B cell (primary cell): ENCODE data around the gene CCDC7.

Experiments
- EZH2 ChIP-seq: IDR thresholded peaks from 2 replicates; pipeline ENCODE4 v1.6.1; 2012; ENCODE audit warnings: borderline replicate concordance, low read depth, mild to moderate bottlenecking, moderate library complexity, low read length; ENCODE audit not compliant: insufficient read depth, poor library complexity, severe bottlenecking
- TF ChIP-seq, protein P1 (sequence below): fragments of 200-600 bp; IDR thresholded peaks from one replicate; pipeline ENCODE4 v1.8.0; 2022; ENCODE audit warnings: antibody characterized with exemption, mild to moderate bottlenecking

DNA sequence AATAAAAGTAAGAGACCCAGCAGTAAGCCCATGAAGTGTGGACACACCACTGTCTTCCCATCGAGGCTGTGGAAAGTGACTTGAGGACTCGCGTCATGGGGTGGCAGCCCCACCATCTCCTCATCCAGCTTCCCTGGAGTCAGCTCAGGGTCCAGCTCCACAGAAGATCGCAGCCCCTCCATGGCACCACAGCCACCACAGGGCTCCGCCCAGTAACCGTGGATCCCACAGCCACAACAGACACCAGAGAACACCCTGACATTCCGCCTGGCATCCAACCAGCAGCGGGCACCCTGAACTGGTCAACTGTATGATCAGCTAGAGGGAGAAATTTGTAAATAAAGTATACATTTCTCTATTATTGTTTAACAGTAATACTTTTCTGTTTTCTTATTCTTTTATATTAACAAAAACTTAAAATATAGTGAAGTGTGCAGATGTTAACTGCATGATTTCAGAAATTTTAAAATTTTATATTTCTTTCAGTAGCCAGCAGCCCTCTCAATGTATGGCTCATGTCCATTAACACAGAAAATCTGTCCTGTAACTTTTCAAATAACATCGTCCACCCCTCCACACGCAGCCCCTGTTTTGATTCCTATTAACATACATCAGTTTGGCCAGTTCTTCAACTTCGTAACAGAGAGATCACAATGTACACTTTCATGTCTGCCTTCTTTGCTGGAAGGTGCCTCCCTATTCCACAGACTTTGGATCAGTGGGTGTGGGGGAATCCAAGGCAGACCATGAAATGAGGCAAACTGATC, 442.4 kb downstream of the CCDC7 start:
- TF ChIP-seq, protein P1, sequence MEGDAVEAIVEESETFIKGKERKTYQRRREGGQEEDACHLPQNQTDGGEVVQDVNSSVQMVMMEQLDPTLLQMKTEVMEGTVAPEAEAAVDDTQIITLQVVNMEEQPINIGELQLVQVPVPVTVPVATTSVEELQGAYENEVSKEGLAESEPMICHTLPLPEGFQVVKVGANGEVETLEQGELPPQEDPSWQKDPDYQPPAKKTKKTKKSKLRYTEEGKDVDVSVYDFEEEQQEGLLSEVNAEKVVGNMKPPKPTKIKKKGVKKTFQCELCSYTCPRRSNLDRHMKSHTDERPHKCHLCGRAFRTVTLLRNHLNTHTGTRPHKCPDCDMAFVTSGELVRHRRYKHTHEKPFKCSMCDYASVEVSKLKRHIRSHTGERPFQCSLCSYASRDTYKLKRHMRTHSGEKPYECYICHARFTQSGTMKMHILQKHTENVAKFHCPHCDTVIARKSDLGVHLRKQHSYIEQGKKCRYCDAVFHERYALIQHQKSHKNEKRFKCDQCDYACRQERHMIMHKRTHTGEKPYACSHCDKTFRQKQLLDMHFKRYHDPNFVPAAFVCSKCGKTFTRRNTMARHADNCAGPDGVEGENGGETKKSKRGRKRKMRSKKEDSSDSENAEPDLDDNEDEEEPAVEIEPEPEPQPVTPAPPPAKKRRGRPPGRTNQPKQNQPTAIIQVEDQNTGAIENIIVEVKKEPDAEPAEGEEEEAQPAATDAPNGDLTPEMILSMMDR, result no peak
- no peak for TF ChIP-seq EZH2
